SK-N-SH (cell line): ENCODE results near the gene POU6F2. TPM values are rescaled to one million over a fixed set of nuclear protein-coding genes. Genes with fewer than 3 reads are reported as not detected.

Experiments
- CTCF ChIA-PET: fragments of 300-600, 350-600 bp; formaldehyde crosslinking; extraction: SDS; loops from one replicate; lab custom pipeline; 2021; lab: Yijun Ruan, JAX
- POLR2A ChIA-PET: fragments of 350-600 bp; sonication (Branson Sonifier 250); formaldehyde crosslinking; extraction: SDS; loops from one replicate; lab custom pipeline; 2020; ENCODE audit warnings: antibody characterized with exemption, inconsistent platforms; lab: Yijun Ruan, JAX
- DNase-seq: peaks from one replicate; pipeline ENCODE4 v3.0.0; 2012
- H2AFZ ChIP-seq: fragments of 200-600 bp; sonication (generic); 2 replicates; pipeline ENCODE4 v1.8.1; 2016; ENCODE audit warnings: antibody characterized with exemption, mild to moderate bottlenecking, low read depth
- H3F3A ChIP-seq: fragments of 200-600 bp; sonication (generic); replicated peaks from 2 replicates; pipeline ENCODE3; 2016; ENCODE audit warnings: antibody characterized with exemption, mild to moderate bottlenecking; ENCODE audit not compliant: insufficient read depth
- H3K27ac ChIP-seq, 2 experiments: fragments of 200-500 bp in 1 of 2; fragments of 200-600 bp in 1 of 2; sonication (Bioruptor generic) in 1 of 2; sonication (generic), shearing (Covaris generic) in 1 of 2; 2 replicates each; pipeline versions ENCODE4 v1.5.1 to v1.6.1; 2014 to 2016; ENCODE audit warnings: low read depth in 2 of 2, inconsistent platforms in 1 of 2, low read length in 1 of 2, mild to moderate bottlenecking in 1 of 2, mixed read lengths in 1 of 2
- H3K27me3 ChIP-seq: fragments of 200-600 bp; sonication (generic), shearing (Covaris generic); 2 replicates; pipeline ENCODE4 v1.6.1; 2016; ENCODE audit warnings: mixed run types; ENCODE audit not compliant: insufficient read depth
- H3K36me3 ChIP-seq, 2 experiments: fragments of 200-500 bp in 1 of 2; fragments of 200-600 bp in 1 of 2; sonication (Bioruptor generic) in 1 of 2; sonication (generic) in 1 of 2; replicated peaks in 1 of 2; 2 replicates each; pipeline versions ENCODE3 to v1.5.1; 2014 to 2016; ENCODE audit warnings: low read length in 1 of 2, mild to moderate bottlenecking in 1 of 2; ENCODE audit not compliant: insufficient read depth in 2 of 2, control insufficient read depth in 1 of 2
- H3K4me1 ChIP-seq, 2 experiments: fragments of 200-500 bp in 1 of 2; fragments of 200-600 bp in 1 of 2; sonication (Bioruptor generic) in 1 of 2; sonication (generic), shearing (Covaris generic) in 1 of 2; 2 replicates each; pipeline versions ENCODE4 v1.5.1 to v1.6.1; 2014 to 2016; ENCODE audit warnings: low read depth in 1 of 2, low read length in 1 of 2, mixed run types in 1 of 2; ENCODE audit not compliant: insufficient read depth in 2 of 2, control insufficient read depth in 1 of 2
- H3K4me2 ChIP-seq: fragments of 200-600 bp; sonication (generic), shearing (Covaris generic); 2 replicates; pipeline ENCODE4 v1.6.1; 2017; ENCODE audit warnings: mixed run types
- H3K4me3 ChIP-seq, 2 experiments: fragments of 200-500 bp in 1 of 2; fragments of 200-600 bp in 1 of 2; sonication (Bioruptor generic) in 1 of 2; sonication (generic), shearing (Covaris generic) in 1 of 2; 2 replicates each; pipeline versions ENCODE4 v1.5.1 to v1.8.1; 2014 to 2016; ENCODE audit warnings: low read depth in 2 of 2, inconsistent platforms in 1 of 2, low read length in 1 of 2, mild to moderate bottlenecking in 1 of 2, mixed read lengths in 1 of 2, moderate library complexity in 1 of 2
- H3K79me2 ChIP-seq: fragments of 200-600 bp; sonication (generic); 2 replicates; pipeline ENCODE4 v1.8.1; 2017; ENCODE audit warnings: mild to moderate bottlenecking; ENCODE audit not compliant: insufficient read depth
- H3K9ac ChIP-seq: fragments of 200-600 bp; sonication (generic); 2 replicates; pipeline ENCODE4 v1.6.1; 2017; ENCODE audit warnings: mixed run types
- H3K9me2 ChIP-seq: fragments of 200-600 bp; sonication (generic); 2 replicates; pipeline ENCODE4 v1.6.1; 2017; ENCODE audit warnings: mixed run types
- H3K9me3 ChIP-seq: fragments of 200-600 bp; sonication (generic); 2 replicates; pipeline ENCODE4 v1.6.1; 2017; ENCODE audit warnings: mixed run types, mild to moderate bottlenecking, moderate library complexity
- H4K20me1 ChIP-seq: fragments of 200-600 bp; sonication (generic); 2 replicates; pipeline ENCODE4 v1.6.1; 2017; ENCODE audit warnings: mild to moderate bottlenecking, mixed run types; ENCODE audit not compliant: insufficient read depth
- CTCF ChIP-seq: fragments of 200-600 bp; sonication (generic); IDR thresholded peaks from 2 replicates; pipeline ENCODE4 v1.6.1; 2017; ENCODE audit warnings: antibody characterized with exemption, mild to moderate bottlenecking, moderate library complexity
- ELF1 ChIP-seq: IDR thresholded peaks from 2 replicates; pipeline ENCODE4 v1.4.0; 2012
- EZH2phosphoT487 ChIP-seq: fragments of 200-600 bp; sonication (generic); IDR thresholded peaks from 2 replicates; pipeline ENCODE4 v1.6.1; 2017; ENCODE audit warnings: low read depth, mixed run types, mild to moderate bottlenecking, antibody characterized with exemption, moderate library complexity, borderline replicate concordance
- FOXJ3 ChIP-seq: sonication (generic); formaldehyde crosslinking; IDR thresholded peaks from 2 replicates; pipeline ENCODE4 v1.5.1; 2020; ENCODE audit warnings: mild to moderate bottlenecking, missing genetic modification reagents
- GATA2 ChIP-seq: sonication (generic); formaldehyde crosslinking; IDR thresholded peaks from 2 replicates; pipeline ENCODE4 v1.5.0; 2020; ENCODE audit warnings: mild to moderate bottlenecking, missing genetic modification reagents
- JUND ChIP-seq: IDR thresholded peaks from 2 replicates; pipeline ENCODE4 v1.4.0; 2012
- MEF2A ChIP-seq: IDR thresholded peaks from 2 replicates; pipeline ENCODE4 v1.4.0; 2012; ENCODE audit warnings: low read depth, borderline replicate concordance
- NFIC ChIP-seq: IDR thresholded peaks from 2 replicates; pipeline ENCODE4 v1.4.0; 2012; ENCODE audit warnings: borderline replicate concordance
- NRF1 ChIP-seq: IDR thresholded peaks from 2 replicates; pipeline ENCODE4 v1.6.1; 2012; ENCODE audit warnings: low read depth, mild to moderate bottlenecking, low read length
- PBX3 ChIP-seq: IDR thresholded peaks from 2 replicates; pipeline ENCODE4; 2012
- POLR2AphosphoS5 ChIP-seq: IDR thresholded peaks from 2 replicates; pipeline ENCODE4 v1.6.1; 2012; ENCODE audit warnings: low read depth, low read length
- RAD21 ChIP-seq: IDR thresholded peaks from 2 replicates; pipeline ENCODE4 v1.6.1; 2012; ENCODE audit warnings: mild to moderate bottlenecking, low read length
- RCOR1 ChIP-seq: fragments of 150-350 bp; IDR thresholded peaks from 2 replicates; pipeline ENCODE4 v1.6.1; 2017; ENCODE audit warnings: antibody characterized with exemption, low read length
- RFX5 ChIP-seq: IDR thresholded peaks from 2 replicates; pipeline ENCODE4 v1.6.1; 2012; ENCODE audit warnings: mild to moderate bottlenecking, improper control_type of control experiment, low read length
- SIN3A ChIP-seq: IDR thresholded peaks from 2 replicates; pipeline ENCODE4 v1.6.1; 2012; ENCODE audit warnings: low read depth, mild to moderate bottlenecking, low read length, moderate library complexity, borderline replicate concordance
- SMC3 ChIP-seq: IDR thresholded peaks from 2 replicates; pipeline ENCODE4 v1.6.1; 2012; ENCODE audit warnings: low read depth, low read length, improper control_type of control experiment
- TAF1 ChIP-seq: IDR thresholded peaks from 2 replicates; pipeline ENCODE4 v1.6.1; 2012; ENCODE audit warnings: low read depth, mild to moderate bottlenecking, low read length, moderate library complexity, borderline replicate concordance
- TCF12 ChIP-seq: IDR thresholded peaks from 2 replicates; pipeline ENCODE4 v1.4.0; 2012
- TEAD4 ChIP-seq: IDR thresholded peaks from 2 replicates; pipeline ENCODE4 v1.4.0; 2012; ENCODE audit warnings: mild to moderate bottlenecking, borderline replicate concordance; ENCODE audit not compliant: insufficient read depth
- USF1 ChIP-seq: IDR thresholded peaks from 2 replicates; pipeline ENCODE4 v1.4.0; 2012; ENCODE audit warnings: low read depth, borderline replicate concordance
- USF2 ChIP-seq: fragments of 150-350 bp; IDR thresholded peaks from 2 replicates; pipeline ENCODE4 v1.6.1; 2017; ENCODE audit warnings: antibody characterized with exemption, low read length, low read depth, borderline replicate concordance
- WGBS: methylation state at CpG from one replicate; pipeline ENCODE4 v1.1.6; 2017; ENCODE audit warnings: low lambda C conversion rate; 5-methylcytosine and 5-hydroxymethylcytosine counted together
- polyA plus RNA-seq, 3 experiments: library from polyadenylated mRNA; depleted of rRNA; stranded (reverse); fragments of >200 nt; gene quantifications; 2 replicates each; pipeline ENCODE4 v1.2.3, GENCODE V29; 2012
- TF ChIP-seq, protein P1 (sequence below): IDR thresholded peaks from 2 replicates; pipeline ENCODE4 v1.4.0; 2012; ENCODE audit warnings: low read depth

POU6F2 gene
- polyA plus RNA-seq, 1 of the 3 experiments (the other 2 are of a cell fraction): under 0.01 TPM

DNA sequence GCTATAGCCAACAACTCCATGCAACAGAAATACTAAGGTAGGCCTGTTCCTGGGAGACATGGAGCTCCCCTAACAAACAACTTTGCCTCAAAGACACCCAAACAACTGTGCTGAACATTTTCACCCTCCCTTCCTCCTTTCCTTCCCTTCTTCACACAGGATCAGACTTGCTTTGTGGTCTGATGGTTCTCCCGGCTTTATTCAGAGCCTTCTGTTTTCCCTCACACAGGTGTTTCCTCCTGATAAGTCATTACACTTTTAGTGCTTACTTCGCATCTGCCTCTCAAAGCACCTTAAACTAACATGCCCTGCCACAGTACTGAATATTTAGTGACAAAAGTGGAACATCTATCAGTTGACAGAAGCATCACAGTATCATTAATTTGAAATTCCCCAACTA lies 532.2 kb downstream of the POU6F2 start:
- no peak overlapping the region for H3K4me2 ChIP-seq
- no peaks in the 10 kb centered on the region for H3K79me2 ChIP-seq
- H3K36me3 ChIP-seq: no peaks in the 10 kb centered on the region
- TF ChIP-seq EZH2phosphoT487 (no peak), PBX3 (no peak), CTCF (no peak), USF1 (no peak), RFX5 (no peak), NRF1 (no peak), TCF12 (no peak)
- peaks cover 0 to 7% of the 10 kb centered on the region in 2 experiments; a peak in 1 of 4 replicates for H3K4me1 ChIP-seq
- no peaks in the 10 kb centered on the region for H3K9me3 ChIP-seq
- POLR2A ChIA-PET: no interaction called here
- no peak for DNase-seq
- 80% methylated on average over 2 of the region's 2 CpGs for WGBS
- no peaks in the 10 kb centered on the region for H3K27me3 ChIP-seq
- H3F3A ChIP-seq: peaks cover 10% of the 10 kb centered on the region
- no peak overlapping the region for H3K4me3 ChIP-seq
- H3K9ac ChIP-seq: no peak overlapping the region
- H3K27ac ChIP-seq: no peak overlapping the region
- H3K9me2 ChIP-seq: no peaks in the 10 kb centered on the region
- CTCF ChIA-PET: interaction anchor here (1.0 kb wide), 1 partner anchor 577 kb away, joined by 3 read pairs; no protein-coding TSS in a partner anchor
- H4K20me1 ChIP-seq: no peaks in the 10 kb centered on the region
- no peak overlapping the region for H2AFZ ChIP-seq

DNA sequence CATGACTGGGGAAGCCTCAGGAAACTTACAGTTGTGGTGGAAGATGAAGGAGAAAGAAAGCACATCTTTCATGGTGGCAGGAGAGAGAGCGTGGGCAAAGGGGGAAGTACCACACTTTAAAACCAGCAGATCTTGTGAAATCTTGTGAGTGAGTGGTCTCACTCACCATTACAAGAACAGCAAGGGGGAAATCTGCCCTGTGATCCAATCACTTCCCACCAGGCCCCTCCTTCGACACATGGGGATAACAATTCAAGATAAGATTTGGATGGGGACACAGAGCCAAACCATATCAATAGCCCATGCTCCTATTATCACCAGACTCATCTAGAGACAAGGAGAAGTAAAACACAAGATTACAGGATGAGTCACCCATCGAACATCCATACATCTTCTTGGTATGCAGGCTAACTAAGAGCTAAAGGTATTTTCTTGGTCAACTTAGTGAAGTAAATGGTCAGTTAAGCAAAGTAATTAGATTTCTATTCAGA lies 533.2 kb downstream of the POU6F2 start:
- POLR2A ChIA-PET: no interaction called here
- TF ChIP-seq FOXJ3 (no peak), TAF1 (no peak), EZH2phosphoT487 (no peak), GATA2 (CRISPR knock-in tag) (no peak), RCOR1 (no peak), CTCF (no peak), NFIC (peak; percentile 83), ELF1 (no peak), TEAD4 (peak; percentile 87), RFX5 (no peak), RAD21 (no peak), MEF2A (no peak), USF2 (no peak), SMC3 (no peak), SIN3A (no peak), JUND (peak; percentile 96), POLR2AphosphoS5 (peak; percentile 48; the same call in 1 of the 2 replicates)
- TF ChIP-seq, protein P1, sequence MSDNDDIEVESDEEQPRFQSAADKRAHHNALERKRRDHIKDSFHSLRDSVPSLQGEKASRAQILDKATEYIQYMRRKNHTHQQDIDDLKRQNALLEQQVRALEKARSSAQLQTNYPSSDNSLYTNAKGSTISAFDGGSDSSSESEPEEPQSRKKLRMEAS: 0 out of 2 replicates have a peak, but pooled peaks have one; percentile 55

More for the DNA sequence above, 533.2 kb downstream of the POU6F2 start:
- Histone ChIP-seq H3K4me1 (no peaks in the 10 kb centered on the region), H3K4me3 (no peak overlapping the region), H2AFZ (no peak overlapping the region; the same call in 1 of the 2 replicates), H3K4me2 (peak overlapping the region; percentile 16; the same call in 1 of the 2 replicates), H3K9ac (no peak overlapping the region), H3K27me3 (no peaks in the 10 kb centered on the region), H4K20me1 (no peaks in the 10 kb centered on the region), H3K9me2 (no peaks in the 10 kb centered on the region), H3F3A (peaks cover 10% of the 10 kb centered on the region), H3K36me3 (no peaks in the 10 kb centered on the region), H3K79me2 (no peaks in the 10 kb centered on the region), H3K9me3 (no peaks in the 10 kb centered on the region), H3K27ac (no peak overlapping the region; a peak in 1 of 4 replicates)
- 32% methylated on average over 3 of the region's 3 CpGs for WGBS
- DNase-seq: no peak
- CTCF ChIA-PET: interaction anchor here (1.0 to 1.5 kb wide), 3 partner anchors 10 to 578 kb away, joined by 3 to 5 read pairs (median 4); no protein-coding TSS in a partner anchor
